GM21360 (cell line): ENCODE data around the gene SCAPER.

ENCODE experiments used
- ATAC-seq: cut with Tn5 transposase; IDR thresholded peaks from one replicate; pipeline ENCODE4 v1.9.1; 2021; ENCODE audit warnings: mild to moderate bottlenecking, moderate library complexity; ENCODE audit not compliant: unreplicated experiment

The SCAPER gene

DNA sequence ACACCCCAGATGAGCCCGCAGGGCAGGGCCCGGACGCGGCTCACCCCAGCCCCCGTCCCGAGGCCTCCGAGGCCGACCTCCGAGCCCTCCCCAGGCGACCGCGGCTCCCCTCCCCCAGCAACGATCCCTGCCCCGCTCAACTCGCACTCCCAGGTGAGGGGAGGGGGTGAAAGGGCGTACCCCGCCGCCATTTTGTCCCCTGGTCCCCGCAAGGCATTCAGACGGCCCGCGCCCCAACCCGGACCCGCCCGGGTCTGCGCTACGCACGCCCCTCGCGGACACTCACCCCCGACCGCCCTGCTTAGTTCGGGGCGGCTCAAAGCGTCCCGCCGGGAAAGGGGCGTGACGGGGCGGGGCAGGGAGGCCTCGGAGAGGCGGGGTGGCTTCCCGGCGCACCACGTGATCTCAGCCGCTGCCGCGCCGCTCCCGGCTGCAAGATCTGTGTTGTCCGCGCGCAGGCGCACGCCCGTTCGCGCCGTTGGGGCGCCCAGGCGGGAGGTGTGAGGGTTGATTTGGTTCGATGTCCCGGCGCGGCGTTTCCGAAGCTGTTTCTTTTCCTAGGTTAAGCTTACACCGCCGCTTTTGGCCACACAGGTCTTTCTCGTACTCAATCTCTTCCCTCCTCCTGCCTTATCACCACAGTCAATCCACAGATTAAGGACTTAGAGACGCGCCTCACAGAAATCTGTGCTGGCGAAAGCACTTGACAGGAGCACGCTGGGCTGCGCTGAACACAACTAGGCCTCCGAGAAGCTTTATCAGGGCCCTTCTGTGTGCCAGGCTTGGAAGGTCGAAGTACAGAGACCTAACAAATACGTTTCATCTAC is at the start of gene SCAPER:
TSS of gene SCAPER (minus strand) at position 328 of the 827 bp plus-strand sequence. CDS start 21,523 bp downstream, outside the sequence.
- peak; percentile 83 for ATAC-seq

GRCh38 chr15:76954744-76955143 is 49.6 kb upstream of the SCAPER start:
- ATAC-seq: no peak

- ATAC-seq: no peak
These were observed 48.8 kb upstream of the SCAPER start for GRCh38 chr15:76953913-76954312.

DNA sequence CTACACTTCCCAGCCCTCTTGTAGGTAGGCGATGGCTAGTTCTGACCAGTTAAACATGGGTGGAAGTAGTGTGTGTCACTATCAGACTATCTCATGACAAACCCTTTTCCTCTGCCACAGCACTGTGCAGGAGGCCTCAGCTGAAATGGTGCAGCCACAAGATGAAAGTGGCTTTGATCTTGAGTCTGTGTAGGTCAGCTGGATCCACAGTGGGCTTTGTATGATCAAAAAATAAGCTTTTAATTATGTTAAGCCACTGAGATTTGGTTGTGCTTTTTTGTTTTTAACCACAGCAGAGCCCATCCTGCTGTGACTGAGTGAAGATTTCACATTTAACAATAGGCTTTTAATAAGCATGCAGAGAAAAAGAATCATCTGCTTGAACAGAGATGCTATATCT is 46.1 kb upstream of the SCAPER start:
- no peak for ATAC-seq

DNA sequence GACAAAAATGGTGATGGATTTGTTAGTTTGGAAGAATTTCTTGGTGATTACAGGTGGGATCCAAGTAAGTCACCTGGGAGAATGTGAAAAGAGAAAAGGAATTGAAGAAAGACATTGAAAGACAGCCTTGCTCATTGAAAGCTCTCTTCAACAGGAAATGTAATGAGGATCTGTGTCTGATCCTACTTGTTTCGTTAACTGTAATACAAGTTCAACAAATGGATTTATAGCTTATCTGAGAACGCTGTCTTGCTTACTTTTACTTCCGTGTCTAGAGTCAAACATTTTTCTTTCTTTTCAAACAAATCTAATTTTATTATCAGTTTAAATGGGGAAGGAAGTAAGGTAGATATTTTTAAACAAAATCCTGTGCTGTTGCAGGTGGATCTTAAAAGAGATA is 42.3 kb upstream of the SCAPER start:
- ATAC-seq: no peak

DNA sequence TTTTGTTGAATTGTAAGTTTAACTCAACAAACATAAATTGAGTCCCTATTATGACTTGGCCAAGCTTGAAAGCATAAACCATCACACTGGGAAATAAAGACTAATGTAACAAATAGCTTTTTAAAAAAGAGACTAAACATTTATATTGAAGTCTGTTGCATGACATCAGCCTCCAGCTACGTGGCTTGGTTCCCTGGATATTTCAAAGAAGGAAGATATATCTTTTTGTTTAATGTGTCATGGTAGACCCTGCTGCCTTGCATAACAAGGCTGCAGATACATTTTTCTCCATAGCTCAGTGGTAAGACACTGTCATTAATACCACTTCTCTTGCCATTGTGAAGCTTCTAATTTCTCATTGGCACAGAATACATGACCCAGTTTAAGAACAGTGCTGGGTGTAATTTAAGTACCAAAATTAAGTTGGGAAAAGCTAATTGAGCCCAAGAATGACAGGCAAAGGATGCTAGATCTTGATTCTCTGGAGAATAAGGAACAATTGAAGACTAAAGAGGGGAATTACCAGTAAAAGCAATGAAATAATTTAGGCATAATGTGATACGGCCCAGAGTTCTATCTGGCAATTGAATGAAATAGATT is 40.5 kb upstream of the SCAPER start:
- ATAC-seq: no peak

DNA sequence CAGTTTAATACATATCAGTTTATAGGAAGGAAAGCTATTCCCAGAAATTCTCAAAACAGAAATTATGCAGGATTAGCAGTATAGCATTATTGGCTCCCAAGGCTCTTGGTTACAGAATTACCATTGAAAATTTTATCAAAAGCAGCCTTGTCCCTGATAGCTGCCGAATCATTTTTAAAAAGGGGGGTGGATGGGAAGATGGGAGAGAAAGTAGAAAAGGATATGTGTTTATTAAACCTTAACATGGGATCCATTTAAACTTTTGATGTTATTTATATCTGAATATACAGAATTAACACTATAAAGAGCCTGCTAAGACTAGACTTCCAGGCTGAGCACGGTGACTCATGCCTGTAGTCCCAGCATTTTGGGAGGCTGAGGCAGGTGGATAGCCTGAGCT is 37.2 kb upstream of the SCAPER start:
- ATAC-seq: no peak

DNA sequence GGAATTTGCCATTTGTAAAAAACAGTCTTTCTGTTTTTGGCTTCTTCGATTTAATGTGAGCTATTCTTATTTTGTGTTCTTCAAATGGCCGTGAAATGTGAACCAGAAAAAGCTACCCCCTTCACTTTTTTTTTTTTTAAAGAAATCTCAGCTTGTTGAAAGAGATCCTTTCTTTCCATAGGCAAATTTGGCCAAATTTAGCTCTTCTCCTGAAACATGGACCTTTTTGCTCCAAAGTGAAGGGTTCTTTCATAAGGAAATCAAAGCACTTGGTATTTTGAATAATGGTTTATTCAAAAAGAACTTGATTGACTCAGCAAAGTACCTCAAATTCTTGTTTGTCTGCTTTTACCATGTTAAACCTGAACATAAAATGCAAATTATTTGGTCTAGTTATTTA is 36.5 kb upstream of the SCAPER start:
- no peak for ATAC-seq

GRCh38 chr15:76939715-76940114 is 34.6 kb upstream of the SCAPER start:
- ATAC-seq: no peak

- ATAC-seq: no peak
These were observed 33.6 kb upstream of the SCAPER start for GRCh38 chr15:76938752-76939151.

DNA sequence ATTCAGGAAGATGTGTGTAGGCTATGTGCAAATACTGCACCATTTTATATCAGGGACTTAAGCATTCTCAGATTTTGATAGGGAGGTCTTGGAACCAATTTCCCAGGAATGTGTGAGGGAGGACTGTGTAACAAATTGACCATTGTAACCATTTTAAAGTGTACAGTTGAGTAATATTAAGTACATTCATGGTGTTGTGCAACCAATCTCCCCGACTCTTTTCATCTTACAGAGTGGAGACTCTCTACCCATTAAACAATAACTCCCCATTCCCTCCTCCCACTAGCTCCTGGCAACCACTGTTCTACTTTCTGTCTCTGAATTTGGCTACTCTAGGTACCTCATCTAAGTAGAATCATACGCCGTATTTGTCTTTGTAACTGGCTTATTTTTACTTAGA is 31.5 kb upstream of the SCAPER start:
- no peak for ATAC-seq

DNA sequence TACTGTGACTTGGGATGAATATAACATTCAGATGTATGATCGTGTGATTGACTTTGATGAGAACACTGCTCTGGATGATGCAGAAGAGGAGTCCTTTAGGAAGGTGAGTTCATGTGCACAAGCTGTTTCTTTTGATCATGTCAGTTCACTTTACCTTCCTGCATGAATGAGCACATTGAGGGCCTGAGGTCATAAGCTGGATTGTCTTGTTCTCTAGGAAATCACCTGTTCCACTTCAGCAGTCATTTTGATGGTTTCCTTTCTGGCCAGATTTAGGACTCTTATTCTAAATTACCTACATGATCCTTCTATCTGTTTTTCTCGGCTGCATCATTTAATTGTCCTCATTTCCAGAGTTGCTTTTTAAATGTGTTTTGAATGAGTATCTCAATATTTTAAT is 30.5 kb upstream of the SCAPER start:
- no peak for ATAC-seq

GRCh38 chr15:76932135-76932966 is 27.2 kb upstream of the SCAPER start:
- ATAC-seq: no peak

DNA sequence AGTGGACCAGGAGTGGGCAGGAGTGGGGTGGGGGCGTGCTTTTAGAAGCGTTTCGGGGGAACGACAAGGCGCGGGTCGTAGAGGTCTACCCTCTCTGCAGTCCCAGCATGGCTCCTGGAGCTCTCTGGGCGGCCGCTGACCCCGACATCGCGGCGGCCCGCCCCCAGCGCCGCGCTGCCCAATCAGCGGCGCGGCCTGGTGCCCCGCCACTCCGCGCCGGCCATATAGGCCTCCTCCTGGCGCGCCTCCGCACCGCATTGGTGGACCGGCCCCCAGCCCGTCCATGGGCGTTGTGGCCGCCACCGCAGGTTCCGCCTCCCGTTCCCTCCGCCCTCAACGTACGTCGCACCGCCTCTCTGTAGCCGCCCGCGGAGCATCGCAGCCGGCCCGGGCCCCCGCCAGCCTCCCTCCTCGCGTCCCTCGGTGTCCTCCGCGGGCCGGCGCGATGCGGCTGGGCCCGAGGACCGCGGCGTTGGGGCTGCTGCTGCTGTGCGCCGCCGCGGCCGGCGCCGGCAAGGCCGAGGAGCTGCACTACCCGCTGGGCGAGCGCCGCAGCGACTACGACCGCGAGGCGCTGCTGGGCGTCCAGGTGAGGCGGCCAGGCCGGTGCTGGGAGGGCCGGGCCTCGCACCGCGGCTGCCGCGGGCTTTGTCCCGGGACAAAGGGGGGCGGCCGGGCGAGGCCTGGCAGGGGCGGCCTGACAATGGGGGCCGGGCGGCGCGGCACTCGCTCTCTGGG is 26.4 kb upstream of the SCAPER start, which contains the start of gene RCN2:
TSS of gene RCN2 (plus strand) at position 353 of the 738 bp plus-strand sequence. CDS start at position 446, 93 bp downstream.
- ATAC-seq: peak; percentile 96

- ATAC-seq: no peak
These were observed 25.8 kb upstream of the SCAPER start for GRCh38 chr15:76930831-76931396.

DNA sequence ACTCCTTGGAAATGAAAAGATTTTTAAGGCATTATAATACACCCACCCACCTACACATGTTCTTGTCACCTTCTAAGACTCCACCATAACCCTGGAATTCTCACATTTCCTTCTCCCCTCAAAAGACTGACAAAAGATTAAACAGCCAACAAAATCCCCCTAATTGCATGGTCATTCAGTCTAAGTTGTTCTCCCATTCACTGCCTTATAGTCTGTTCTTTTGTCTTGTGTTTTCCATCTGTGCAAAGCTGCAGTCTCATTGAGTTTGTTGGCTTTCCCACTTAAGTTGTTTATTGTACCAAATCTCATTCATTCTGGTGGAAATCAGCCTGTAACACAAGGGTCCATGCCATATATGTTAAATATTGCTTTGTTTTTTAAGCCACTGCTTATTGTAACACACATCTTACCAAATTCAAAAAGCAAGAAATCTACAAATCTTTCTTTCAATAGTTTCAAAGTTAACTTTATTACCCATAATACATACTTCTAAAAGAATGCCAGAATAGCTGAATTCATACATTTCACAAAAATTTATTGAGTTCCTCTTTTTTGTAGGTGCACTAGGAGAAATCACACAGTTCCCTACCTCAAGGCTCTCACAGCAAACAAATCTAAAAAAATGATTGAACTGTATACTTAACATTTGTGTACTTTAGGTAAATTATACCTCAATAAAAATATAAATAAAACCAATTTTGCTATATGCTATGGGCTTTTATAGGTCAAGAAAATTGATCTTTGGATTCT is 24.0 kb upstream of the SCAPER start:
- ATAC-seq: no peak

- no peak for ATAC-seq
These were observed 23.1 kb upstream of the SCAPER start for GRCh38 chr15:76928201-76928600.

DNA sequence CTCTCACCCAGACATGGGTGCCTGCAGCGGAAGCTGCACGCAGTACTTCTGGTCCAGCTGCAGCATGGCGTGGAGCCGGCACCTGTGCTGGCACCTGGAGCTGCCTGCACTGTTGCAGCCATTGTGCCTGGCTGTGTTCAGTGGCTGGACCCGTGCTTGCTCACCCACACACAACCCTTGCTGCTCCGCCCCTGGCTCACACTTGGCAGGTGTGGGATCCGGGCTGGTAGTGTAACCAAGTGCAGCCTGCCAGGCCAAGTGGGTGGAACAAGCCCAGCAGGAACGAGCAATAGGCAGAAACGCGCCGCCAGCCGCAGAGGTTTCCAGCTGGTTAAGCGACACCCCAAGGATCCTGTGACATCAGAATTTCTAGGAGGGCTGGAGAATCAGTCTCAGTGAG is 11.2 kb upstream of the SCAPER start:
- no peak for ATAC-seq

DNA sequence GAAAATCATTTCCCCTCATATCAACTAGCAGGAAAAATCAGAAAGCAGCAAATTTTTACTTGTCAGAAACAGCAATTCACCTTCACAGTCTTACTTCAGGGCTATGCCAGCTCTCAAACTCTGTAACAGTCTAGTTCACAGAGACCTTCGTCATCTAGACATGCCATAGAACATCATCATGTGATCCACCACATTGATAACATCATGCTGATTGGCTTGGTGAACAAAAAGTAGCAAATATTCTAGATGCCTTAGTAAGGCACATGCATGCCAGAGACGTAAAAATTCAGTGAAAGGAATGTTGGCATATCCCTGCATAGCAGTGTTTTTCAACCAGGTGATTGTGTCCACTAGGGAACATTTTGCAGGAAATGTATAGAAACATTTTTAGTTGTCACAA is 8.6 kb upstream of the SCAPER start:
- ATAC-seq: no peak

- ATAC-seq: no peak
These were observed 7.3 kb upstream of the SCAPER start for GRCh38 chr15:76912430-76912829.
